NCI-H2227 (cell line): ENCODE data around the gene SYDE2.
"Not testable (repeated sequence)": the region's sequence is repeated elsewhere in the genome, so short reads cannot be mapped to it uniquely, and the experiment has no call there.

Source experiments
- DNase-seq: peaks from one replicate; lab custom pipeline; 2025; ENCODE audit not compliant: unreplicated experiment; lab: John Stamatoyannopoulos, UW

SYDE2 gene

DNA sequence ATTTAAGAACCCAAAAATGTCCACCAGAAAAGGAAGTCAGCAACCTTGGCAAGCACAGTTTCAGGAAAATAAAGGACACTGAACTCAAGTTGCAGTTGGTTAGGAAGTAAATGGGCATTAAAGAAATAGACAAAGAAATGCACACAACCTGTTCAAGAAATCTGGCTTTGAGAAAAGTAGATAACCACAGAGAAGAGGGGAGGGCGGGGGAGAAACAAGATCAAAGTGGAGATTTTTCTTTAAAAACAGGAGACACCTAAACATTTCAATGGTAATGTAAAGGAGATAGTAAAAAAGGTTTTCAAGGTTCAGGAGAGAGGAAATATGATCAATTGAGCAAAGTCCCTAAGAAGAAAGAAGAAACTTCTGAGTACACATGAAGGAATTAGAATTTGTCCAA lies 29.1 kb downstream of the SYDE2 start:
- no peak for DNase-seq

GRCh38 chr1:85168884-85169283 lies 31.9 kb downstream of the SYDE2 start:
- DNase-seq: no peak

DNA sequence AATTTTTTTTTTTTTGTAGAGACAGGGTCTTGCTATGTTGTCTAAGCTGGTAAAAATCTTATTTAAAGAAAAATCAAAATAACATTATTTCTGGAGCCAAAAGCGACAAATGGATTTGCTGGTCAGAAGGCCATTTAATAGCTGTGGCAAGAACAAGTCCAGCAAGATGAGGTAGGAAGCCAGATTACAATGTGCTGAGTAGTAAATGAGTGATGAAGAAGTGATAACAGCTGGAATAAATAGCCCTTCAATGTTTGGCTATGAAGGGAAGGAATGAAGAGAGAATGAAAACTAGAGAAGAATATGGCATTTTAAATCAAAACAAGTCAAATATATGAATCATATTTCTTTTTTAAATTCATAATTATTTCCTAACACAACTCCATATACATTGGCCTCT lies 34.5 kb downstream of the SYDE2 start:
- no peak for DNase-seq

DNA sequence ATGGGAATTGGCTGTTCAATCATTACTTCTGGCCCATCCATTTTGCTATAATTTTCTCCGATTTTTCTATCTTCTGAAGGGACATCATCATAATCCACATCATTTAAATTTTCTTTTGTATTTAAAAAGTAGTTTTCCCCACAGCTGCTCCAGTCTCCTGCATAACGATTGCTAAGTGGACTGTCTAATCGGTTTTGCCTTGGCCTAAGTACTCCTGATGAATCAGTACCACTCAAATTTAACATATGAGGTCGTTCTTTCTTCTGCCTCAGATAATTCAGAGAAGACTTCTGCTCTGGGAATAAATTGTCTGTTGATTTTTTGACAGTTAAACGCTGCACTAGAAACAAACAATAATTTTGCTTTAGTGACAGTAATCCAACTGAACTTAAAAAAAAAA lies 41.9 kb downstream of the SYDE2 start:
- DNase-seq: no peak

- DNase-seq: no peak
Observed at GRCh38 chr1:85157436-85157835, 43.4 kb downstream of the SYDE2 start.

DNA sequence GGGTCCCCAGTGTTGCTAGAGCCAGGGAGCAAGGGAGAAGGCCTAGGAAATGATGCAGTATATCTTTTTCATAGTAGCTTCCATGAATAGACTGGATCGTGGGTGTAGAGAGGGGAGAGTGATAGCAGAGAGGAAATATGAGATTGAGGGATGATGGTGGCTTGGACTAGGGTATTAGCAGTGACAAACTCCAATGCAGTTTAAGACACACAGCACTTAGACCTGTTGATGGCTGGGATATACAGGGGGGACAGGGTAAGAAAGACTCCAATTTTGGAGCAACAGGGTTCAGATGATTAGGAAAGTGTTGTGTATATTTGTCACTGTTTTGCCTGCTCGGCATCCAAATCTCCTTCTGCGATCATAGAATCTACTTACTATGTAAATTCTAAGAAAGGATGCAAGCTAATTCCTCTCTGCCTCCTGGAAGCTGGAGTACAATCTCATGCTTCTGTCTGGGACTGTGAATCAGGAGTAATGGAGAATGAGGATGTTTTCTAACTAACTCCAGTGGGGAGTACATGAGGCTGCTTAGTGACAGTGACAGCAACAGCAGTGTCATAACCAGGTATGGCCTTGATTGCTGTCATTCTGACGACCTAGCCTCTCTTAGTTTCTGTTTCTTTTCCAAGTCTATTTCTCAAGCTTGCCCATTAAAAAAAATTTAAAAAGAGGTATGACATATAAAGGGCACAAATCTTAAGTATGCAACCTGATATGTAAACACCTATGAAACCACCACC lies 47.5 kb downstream of the SYDE2 start:
- DNase-seq: no peak

DNA sequence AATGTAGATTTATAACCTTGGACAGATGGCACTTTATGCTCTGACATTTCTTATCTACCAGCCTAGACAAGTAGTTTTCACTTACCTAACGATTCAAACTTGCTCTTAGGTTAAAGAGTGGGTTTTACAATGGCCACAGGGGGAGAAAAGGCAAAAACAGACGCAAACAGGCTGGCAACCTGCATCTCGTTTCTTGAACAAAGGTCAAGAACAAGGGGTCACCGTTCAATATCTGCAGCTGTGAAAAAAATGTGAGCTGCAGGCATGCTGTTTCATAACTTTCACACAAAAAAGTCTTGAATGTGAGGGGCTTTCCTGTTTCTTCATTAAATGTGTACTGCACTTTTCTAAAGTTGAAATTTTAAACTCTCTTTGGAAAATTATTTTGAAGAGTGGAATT lies 49.4 kb downstream of the SYDE2 start:
- no peak for DNase-seq

DNA sequence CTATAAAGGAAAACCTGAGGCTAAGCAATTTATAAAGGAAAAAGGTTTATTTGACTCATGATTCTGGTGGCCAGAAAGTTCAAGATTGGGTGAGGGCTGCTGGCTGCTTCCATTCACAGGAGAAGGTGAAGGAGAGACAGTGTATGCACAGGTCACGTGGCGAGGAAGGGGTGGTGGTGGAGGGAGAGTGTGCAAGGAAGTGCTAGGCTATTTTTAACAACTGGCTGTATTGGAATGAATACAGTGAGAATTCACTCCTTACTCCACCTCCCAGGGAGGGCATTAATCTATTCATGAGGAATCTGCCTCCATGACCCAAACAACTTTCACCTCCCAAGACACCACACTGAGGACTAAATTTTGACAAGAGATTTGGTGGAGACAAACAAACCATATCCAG lies 51.0 kb downstream of the SYDE2 start:
- no peak for DNase-seq

DNA sequence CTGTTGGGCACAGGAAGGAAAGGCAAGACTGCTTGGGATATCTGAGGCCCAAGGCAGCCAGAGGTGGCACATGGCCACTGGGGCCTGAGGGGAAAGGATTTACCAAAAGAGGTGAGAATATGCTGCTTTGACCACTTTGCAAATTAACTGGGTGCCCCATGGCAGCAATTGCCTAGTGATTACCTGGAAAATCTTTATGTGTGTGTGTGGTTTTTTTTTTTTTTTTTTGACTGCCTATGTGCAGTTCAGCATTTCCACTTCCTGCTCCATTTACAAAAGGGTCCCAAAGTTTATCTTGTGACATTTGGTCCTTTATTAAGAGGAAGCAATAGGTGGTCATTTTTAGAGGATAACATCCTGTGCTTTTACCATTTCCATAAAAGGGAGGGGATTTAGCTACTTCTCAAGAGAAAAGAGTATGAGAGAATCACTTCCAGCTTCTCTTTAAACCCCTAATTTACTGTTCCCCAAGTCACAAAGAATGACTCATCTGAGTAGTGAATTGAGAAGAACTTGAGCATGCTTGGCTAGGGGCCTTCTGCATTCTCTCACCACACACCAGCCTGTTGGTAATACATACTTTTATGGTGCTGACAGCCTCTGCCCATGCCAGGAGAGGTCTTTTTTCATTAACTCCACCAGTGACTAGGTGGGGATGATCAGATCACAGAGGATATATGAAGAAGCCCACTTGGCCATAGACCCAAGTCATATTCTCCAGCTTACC lies 52.1 kb downstream of the SYDE2 start:
- DNase-seq: no peak

- DNase-seq: no peak
Observed at GRCh38 chr1:85146972-85147359, 53.9 kb downstream of the SYDE2 start.

DNA sequence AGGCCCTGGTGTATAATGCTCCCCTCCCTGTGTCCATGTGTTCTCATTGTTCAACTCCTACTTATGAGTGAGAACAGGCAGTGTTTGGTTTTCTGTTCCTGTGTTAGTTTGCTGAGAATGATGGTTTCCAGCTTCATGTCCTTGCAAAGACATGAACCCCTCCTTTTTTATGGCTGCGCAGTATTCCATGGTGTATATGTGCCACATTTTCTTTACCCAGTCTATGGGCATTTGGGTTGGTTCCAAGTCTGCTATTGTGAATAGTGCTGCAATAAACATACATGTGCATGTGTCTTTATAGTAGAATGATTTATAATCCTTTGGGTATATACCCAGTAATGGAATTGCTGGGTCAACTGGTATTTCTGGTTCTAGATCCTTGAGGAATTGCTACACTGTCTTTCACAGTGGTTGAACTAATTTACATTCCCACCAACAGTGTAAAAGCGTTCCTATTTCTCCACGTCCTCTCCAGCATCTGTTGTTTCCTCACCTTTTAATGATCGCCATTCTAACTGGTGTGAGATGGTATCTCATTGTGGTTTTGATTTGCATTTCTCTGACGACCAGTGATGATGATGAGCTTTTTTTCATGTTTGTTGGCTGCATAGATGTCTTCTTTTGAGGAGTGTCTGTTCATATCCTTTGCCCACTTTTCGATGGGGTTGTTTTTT lies 54.4 kb downstream of the SYDE2 start:
- not testable (repeated sequence) for DNase-seq

DNA sequence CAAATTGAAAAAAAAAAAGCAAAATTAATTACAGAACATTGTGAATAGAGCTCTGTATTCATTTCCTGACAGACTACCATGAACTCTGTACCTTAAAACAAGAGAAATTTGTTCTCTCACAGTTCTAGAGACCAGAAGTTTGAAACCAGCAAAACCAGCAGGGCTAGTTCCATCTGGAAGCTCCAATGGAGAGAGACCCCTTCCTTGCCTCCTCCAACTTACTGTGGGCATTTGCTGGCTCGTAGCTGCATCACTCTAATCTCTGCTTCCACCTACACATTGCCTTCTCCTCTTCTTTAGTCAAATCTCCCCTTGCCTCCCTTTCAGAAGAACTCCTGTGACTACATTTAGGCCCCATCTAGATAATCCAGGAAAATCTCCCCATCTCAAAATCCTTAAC lies 56.5 kb downstream of the SYDE2 start:
- no peak for DNase-seq

DNA sequence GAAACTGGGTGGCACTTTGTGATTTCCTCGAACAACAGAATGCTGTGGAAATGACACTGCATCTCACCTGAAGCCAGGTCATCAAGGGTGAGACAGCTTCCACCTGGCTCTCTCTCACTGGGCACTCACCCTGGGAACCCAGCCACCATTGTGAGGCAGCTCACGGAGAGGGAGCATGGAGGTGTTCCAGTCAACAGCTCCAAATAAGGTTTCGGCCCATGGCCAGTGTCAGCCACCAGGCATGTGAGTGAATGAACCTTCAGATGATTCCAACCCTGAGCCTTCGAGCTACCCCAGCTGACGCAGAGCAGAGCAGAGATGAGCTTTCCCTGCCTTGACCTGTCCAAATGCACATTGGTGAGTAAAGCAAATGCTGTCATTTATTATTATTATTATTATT lies 58.1 kb downstream of the SYDE2 start:
- DNase-seq: no peak

DNA sequence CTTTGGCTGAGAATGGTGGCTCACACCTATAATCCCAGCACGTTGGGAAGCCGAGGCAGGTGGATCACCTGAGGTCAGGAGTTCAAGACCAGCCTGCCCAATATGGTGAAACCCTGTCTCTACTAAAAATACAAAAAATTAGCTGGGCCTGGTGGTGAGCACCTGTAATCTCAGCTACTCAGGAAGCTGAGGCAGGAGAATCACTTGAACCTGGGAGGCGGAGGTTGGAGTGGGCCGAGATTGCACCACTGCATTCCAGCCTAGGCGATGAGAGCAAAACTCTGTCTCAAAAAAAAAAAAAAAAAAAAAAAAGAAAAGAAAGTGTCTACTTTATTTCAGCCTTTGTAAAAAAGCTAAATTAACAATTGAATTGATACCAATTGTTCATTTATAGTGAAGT lies 62.4 kb downstream of the SYDE2 start:
- not testable (repeated sequence) for DNase-seq

- no peak for DNase-seq
Observed at GRCh38 chr1:85137660-85138059, 63.2 kb downstream of the SYDE2 start.

GRCh38 chr1:85135392-85135798 lies 65.4 kb downstream of the SYDE2 start:
- DNase-seq: no peak

- DNase-seq: no peak
Observed at GRCh38 chr1:85134583-85135391, 66.0 kb downstream of the SYDE2 start.

GRCh38 chr1:85133565-85134159 lies 67.2 kb downstream of the SYDE2 start:
- DNase-seq: no peak

DNA sequence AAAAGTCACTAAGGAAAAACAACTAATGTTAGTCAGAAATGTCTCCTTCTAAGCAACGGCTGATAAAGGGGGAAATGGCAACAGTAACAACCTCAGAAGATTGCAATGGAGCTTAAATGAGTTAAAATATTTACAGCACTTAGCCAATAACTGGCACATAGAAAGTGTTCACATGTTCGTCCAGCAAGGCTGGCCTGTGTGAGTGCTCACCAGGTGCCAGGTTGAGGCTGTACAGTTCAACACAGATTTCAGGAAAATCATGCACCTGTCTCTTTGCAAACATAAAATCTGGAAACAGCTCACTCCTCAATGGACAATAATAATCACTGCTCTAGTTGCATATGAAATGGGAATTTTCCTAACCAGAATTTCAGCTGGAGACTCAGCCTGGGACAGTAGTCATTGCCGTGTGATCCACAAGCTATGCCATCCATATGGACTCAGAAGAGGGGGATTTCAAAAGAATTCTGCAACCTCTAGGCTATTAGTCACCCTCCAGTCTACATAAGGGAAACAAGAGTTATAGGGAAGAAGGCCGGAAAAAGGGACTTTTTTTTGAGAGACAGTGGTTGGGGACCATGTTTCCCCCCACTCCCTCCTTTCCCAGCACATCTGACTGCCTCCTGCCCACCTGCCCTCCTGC lies 68.6 kb downstream of the SYDE2 start:
- DNase-seq: no peak

GRCh38 chr1:85128316-85128715 lies 72.5 kb downstream of the SYDE2 start:
- DNase-seq: no peak
